D721Med (cell line): ENCODE measurements around the gene GPR176.
"Not testable (repeated sequence)": the region's sequence is repeated elsewhere in the genome, so short reads cannot be mapped to it uniquely, and the experiment has no call there.

ENCODE experiments used
- DNase-seq: peaks from one replicate; pipeline ENCODE4 v3.0.0; 2011; ENCODE audit warnings: low spot score; ENCODE audit not compliant: insufficient read length
- FAIRE-seq: peaks from 2 replicates; lab custom pipeline; 2011; peaks lifted over from hg19 to GRCh38; lab: Jason Lieb, UNC
- CTCF ChIP-seq: IDR thresholded peaks from 2 replicates; pipeline ENCODE4 v1.5.1; 2012; ENCODE audit warnings: mild to moderate bottlenecking, control low read depth; ENCODE audit not compliant: insufficient read depth; ENCODE audit errors: missing control alignments

GPR176 gene

DNA sequence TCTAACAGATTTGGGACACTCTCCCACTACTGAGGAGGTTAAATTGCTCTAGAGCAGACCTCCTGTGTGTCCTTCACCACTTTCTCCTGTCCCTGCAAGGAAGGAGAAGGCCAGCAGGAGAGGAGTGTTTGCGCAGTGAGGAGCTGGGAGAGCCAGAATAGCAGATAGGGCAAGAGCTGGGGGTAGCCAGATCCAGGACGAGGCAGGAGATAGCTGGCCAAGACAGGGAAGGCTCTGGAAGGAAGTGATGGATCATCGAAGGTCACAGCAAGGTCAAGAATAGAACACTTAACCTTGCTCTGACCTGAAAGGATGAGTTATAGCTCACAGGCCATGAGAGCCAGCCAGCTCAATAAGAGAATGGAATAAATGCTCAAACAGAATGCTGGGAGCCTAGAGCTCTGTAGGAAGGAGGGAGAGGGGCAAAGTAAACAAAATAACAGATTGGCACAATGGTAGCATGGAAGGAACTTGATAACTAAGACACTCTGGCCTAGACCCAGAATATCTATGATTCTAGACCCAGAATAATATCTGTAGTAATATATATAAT, 99.9 kb downstream of the GPR176 start:
- no peak for FAIRE-seq
- DNase-seq = no peak
- TF ChIP-seq CTCF = no peak

- FAIRE-seq (no peak), DNase-seq (no peak)
- TF ChIP-seq CTCF = no peak
These were observed 100.5 kb downstream of the GPR176 start for GRCh38 chr15:39819533-39819932.

GRCh38 chr15:39817892-39818291, 102.2 kb downstream of the GPR176 start:
- no peak for FAIRE-seq
- TF ChIP-seq CTCF = no peak

GRCh38 chr15:39814489-39814888, 105.6 kb downstream of the GPR176 start:
- FAIRE-seq (no peak), DNase-seq (no peak)
- TF ChIP-seq CTCF = no peak

More at GRCh38 chr15:39817892-39818291, 102.2 kb downstream of the GPR176 start:
- DNase-seq = no peak

- not testable (repeated sequence) for DNase-seq, FAIRE-seq
These were observed 107.4 kb downstream of the GPR176 start for GRCh38 chr15:39812651-39813050.

DNA sequence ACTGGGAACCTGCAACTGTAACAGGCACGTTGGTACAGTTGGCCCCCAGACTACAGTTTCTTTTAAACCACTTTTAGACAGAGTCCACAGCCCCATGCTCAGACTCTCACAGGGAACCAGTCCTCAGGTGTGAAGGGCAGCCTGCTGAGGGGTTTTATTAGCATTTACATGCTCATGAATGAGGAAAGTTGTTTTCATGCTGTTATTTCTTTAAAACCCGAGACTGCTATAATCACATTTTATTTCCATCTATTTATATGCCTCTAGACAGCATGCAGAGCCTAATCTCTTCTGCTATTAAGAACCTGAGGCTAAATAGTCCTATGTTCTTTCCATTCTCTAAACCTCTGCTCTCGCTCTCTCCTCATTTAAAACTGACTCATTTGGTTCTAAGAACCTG, 111.2 kb downstream of the GPR176 start:
- no peak for TF ChIP-seq CTCF
- no peak for FAIRE-seq
- no peak for DNase-seq

DNA sequence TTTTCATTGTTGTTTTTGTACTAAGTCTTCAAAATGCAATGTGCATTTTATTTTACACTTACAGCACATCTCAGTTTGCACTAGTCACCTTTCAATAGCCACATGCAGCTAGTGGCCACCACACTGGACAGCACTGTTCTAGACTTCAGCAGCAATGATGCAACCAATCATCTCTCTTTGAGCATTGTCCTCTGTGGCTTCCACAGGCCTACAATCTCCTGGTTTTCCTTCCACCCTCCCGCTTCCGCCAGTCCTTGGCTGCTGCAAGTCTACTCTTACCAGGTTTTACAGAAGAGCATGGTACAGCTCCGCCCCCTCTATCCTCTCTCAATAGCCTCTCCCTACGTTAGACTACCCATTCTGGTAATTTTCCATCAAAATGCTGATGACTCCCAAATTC, 112.3 kb downstream of the GPR176 start:
- no peak for TF ChIP-seq CTCF
- no peak for DNase-seq
- FAIRE-seq = no peak

DNA sequence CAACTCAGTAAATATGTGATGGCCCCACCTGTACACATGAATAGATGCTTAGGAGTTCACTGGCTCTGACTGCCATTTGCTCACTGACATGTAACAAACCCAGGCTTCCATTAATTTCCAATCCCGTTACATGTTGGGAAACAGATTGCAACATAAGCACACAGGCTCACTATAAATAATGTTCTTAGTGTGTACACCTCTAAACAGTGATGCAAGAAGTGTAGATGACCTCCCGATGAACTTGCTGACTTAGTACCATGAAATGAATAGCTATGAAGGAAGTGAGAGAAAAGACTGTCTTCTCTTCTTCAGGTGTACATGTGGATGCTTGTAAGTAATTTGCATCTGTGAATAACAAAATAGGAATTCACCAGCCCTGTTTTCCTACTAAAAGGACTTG, 116.0 kb downstream of the GPR176 start:
- FAIRE-seq = no peak
- no peak for TF ChIP-seq CTCF
- no peak for DNase-seq
